Activated B cell treated with CpG ODN at 0.5 μM for 24 hours (primary cell): ENCODE measurements around the gene GADD45G. TPM values are rescaled to one million over a fixed set of nuclear protein-coding genes. Genes with fewer than 3 reads are reported as not detected.

ENCODE experiments used
- ATAC-seq: fragments of 200-7000 bp; cut with Tn5 transposase; one replicate; pipeline ENCODE4 v1.10.0; 2021; ENCODE audit warnings: low read depth, mild to moderate bottlenecking, moderate library complexity
- CTCF ChIA-PET: fragments of 350-600 bp; sonication (Branson Sonifier 250); formaldehyde crosslinking; loops from one replicate; lab custom pipeline; 2021; ENCODE audit warnings: antibody characterized with exemption; lab: Charles Lee
- POLR2A ChIA-PET: fragments of 350-600 bp; sonication (Branson Sonifier 250); formaldehyde crosslinking; loops from one replicate; lab custom pipeline; 2021; ENCODE audit warnings: antibody characterized with exemption; lab: Charles Lee
- DNase-seq: peaks from one replicate; pipeline ENCODE4 v3.0.0; 2022
- H3K27ac Mint-ChIP-seq: one replicate; pipeline ENCODE4 v1.8.0; 2020; ENCODE audit warnings: mixed read lengths
- H3K27me3 Mint-ChIP-seq: one replicate; pipeline ENCODE4 v1.8.0; 2021; ENCODE audit warnings: mixed read lengths
- H3K36me3 Mint-ChIP-seq: one replicate; pipeline ENCODE4 v1.8.0; 2021; ENCODE audit warnings: low read depth, mixed read lengths
- H3K4me1 Mint-ChIP-seq: one replicate; pipeline ENCODE4 v1.8.0; 2021; ENCODE audit warnings: mixed read lengths
- H3K4me3 Mint-ChIP-seq: one replicate; pipeline ENCODE4 v1.8.0; 2020; ENCODE audit warnings: mild to moderate bottlenecking, mixed read lengths
- H3K9me3 Mint-ChIP-seq: one replicate; pipeline ENCODE4 v1.8.0; 2020; ENCODE audit warnings: mixed read lengths
- intact Hi-C: fragments of 100-400 bp; cut with micrococcal nuclease; formaldehyde crosslinking; loops from one replicate; pipeline ENCODE4 v1.15.1; 2024
- total RNA-seq: library from RNA; stranded (reverse); gene quantifications from 2 replicates; pipeline ENCODE4 v1.2.3, GENCODE V29; 2022
- TF ChIP-seq, protein P1 (sequence below): fragments of 200-600 bp; IDR thresholded peaks from one replicate; pipeline ENCODE4 v1.8.0; 2022; ENCODE audit warnings: antibody characterized with exemption, mild to moderate bottlenecking

Gene GADD45G
- total RNA-seq, 1 donor from 2014 or later = 7.6 TPM

DNA sequence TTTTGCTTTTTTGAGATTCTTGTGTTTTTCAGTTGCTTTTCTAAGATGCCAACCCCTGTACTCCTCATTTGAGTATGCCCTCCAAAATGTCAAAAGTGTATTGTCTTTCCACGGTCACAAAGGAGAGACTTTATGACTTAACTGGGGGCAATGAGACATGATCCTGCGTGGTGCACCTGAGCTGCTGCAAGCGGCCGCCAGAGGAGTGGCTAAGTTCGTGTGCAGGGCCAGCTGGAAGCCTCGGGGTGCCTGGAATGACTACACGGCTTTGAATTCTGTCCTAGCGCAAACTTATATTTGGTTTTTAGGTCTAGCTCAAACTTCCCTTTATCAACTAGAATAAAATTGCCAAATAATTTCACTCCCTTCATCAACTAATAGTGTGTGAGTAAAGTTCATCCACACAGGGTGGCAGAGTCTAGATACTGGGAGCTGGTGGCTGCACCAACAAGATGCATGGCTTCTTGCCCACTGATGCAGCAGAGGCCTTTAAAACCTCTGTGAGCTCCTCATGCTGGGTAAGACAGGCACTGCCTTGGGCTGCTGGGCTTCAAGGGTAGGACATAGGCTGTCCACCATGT is 4.7 kb downstream of the GADD45G start:
- ATAC-seq (no peak), DNase-seq (no peak)
- Mint-ChIP-seq H3K4me1 (peaks cover 19% of the 10 kb centered on the region), H3K27me3 (peaks cover 6% of the 10 kb centered on the region), H3K9me3 (peaks cover 7% of the 10 kb centered on the region), H3K27ac (no peak overlapping the region), H3K4me3 (no peak overlapping the region), H3K36me3 (no peaks in the 10 kb centered on the region)
- intact Hi-C loops = loop anchor here (10.0 kb wide), 1 partner anchor 1255 kb away; no protein-coding TSS in a partner anchor
- TF ChIP-seq, protein P1, sequence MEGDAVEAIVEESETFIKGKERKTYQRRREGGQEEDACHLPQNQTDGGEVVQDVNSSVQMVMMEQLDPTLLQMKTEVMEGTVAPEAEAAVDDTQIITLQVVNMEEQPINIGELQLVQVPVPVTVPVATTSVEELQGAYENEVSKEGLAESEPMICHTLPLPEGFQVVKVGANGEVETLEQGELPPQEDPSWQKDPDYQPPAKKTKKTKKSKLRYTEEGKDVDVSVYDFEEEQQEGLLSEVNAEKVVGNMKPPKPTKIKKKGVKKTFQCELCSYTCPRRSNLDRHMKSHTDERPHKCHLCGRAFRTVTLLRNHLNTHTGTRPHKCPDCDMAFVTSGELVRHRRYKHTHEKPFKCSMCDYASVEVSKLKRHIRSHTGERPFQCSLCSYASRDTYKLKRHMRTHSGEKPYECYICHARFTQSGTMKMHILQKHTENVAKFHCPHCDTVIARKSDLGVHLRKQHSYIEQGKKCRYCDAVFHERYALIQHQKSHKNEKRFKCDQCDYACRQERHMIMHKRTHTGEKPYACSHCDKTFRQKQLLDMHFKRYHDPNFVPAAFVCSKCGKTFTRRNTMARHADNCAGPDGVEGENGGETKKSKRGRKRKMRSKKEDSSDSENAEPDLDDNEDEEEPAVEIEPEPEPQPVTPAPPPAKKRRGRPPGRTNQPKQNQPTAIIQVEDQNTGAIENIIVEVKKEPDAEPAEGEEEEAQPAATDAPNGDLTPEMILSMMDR = no peak
- POLR2A ChIA-PET = no interaction called here
- CTCF ChIA-PET = interaction anchor here (0.9 kb wide), 1 partner anchor 16 kb away, joined by 4 read pairs; no protein-coding TSS in a partner anchor

DNA sequence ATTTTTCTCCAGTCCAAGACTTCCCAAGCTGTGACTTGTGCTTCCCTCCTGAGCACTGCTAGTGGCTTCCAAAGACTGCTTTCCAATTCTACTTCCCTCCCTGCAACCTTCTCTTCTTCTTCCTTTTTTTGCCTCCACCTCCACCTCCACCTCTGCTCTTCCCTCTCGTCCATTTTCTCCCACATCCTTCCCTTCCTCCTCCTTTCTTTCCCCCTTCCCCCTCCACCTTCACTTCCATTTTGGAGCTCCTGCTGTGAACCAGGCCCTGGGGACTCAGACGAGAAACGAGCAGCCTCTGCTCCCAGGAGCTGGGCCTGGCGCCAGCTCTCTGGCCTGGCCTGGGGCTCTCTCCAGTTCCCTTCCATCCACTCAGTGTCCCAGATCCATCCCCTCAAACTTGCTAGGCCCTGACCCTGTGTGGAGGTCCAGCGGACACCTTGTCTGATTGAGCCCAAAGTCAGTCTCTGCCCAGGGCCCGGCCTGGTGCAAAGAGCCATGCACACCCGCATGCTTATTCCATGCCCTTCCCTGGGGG is 5.6 kb downstream of the GADD45G start:
- intact Hi-C loops = no loop called here
- ChIA-PET CTCF (interaction anchor here (1.2 kb wide), 1 partner anchor 8 kb away, joined by 5 read pairs; no protein-coding TSS in a partner anchor), POLR2A (no interaction called here)
- DNase-seq = no peak
- Mint-ChIP-seq H3K4me3 (no peak overlapping the region), H3K27ac (no peak overlapping the region), H3K36me3 (no peaks in the 10 kb centered on the region), H3K27me3 (peaks cover 6% of the 10 kb centered on the region), H3K9me3 (peaks cover 7% of the 10 kb centered on the region), H3K4me1 (peaks cover 11% of the 10 kb centered on the region)
- ATAC-seq = no peak
- TF ChIP-seq, protein P1 = no peak

GRCh38 chr9:89611425-89611824 is 6.6 kb downstream of the GADD45G start:
- POLR2A ChIA-PET = no interaction called here

GRCh38 chr9:89612566-89613278 is 7.9 kb downstream of the GADD45G start:
- TF ChIP-seq, protein P1 = no peak
- intact Hi-C loops = no loop called here
- peaks cover 7% of the 10 kb centered on the region for H3K9me3 Mint-ChIP-seq
- ChIA-PET CTCF (no interaction called here), POLR2A (interaction anchor here (0.7 kb wide), 1 partner anchor 185 kb away, joined by 3 read pairs; no protein-coding TSS in a partner anchor)
- no peak for ATAC-seq
- H3K27ac Mint-ChIP-seq = no peak overlapping the region
- H3K4me1 Mint-ChIP-seq = no peaks in the 10 kb centered on the region
- DNase-seq = no peak
- H3K4me3 Mint-ChIP-seq = no peak overlapping the region
- no peaks in the 10 kb centered on the region for H3K36me3 Mint-ChIP-seq
- H3K27me3 Mint-ChIP-seq = peaks cover 6% of the 10 kb centered on the region

More at GRCh38 chr9:89611425-89611824, 6.6 kb downstream of the GADD45G start:
- H3K27ac Mint-ChIP-seq = no peak overlapping the region
- H3K27me3 Mint-ChIP-seq = peaks cover 6% of the 10 kb centered on the region
- H3K4me1 Mint-ChIP-seq = peaks cover 6% of the 10 kb centered on the region
- H3K36me3 Mint-ChIP-seq = no peaks in the 10 kb centered on the region
- TF ChIP-seq, protein P1 = no peak
- H3K9me3 Mint-ChIP-seq = peaks cover 7% of the 10 kb centered on the region
- ATAC-seq (no peak), DNase-seq (no peak)
- CTCF ChIA-PET = interaction anchor here (1.2 kb wide), 1 partner anchor 9 kb away, joined by 5 read pairs; no protein-coding TSS in a partner anchor
- intact Hi-C loops = no loop called here
- no peak overlapping the region for H3K4me3 Mint-ChIP-seq
